Hepatocyte (in vitro differentiated cells): ENCODE data around the gene ZNF511.

Source experiments
- EZH2 ChIP-seq: fragments of 200-600 bp; sonication (generic); IDR thresholded peaks from 2 replicates; pipeline ENCODE4 v1.6.1; 2016; ENCODE audit warnings: antibody characterized with exemption, mild to moderate bottlenecking, borderline replicate concordance
- TF ChIP-seq, protein P1 (sequence below): fragments of 200-600 bp; sonication (generic); IDR thresholded peaks from 2 replicates; pipeline ENCODE4 v1.5.1; 2016; ENCODE audit warnings: antibody characterized with exemption, mild to moderate bottlenecking; ENCODE audit not compliant: poor library complexity

DNA sequence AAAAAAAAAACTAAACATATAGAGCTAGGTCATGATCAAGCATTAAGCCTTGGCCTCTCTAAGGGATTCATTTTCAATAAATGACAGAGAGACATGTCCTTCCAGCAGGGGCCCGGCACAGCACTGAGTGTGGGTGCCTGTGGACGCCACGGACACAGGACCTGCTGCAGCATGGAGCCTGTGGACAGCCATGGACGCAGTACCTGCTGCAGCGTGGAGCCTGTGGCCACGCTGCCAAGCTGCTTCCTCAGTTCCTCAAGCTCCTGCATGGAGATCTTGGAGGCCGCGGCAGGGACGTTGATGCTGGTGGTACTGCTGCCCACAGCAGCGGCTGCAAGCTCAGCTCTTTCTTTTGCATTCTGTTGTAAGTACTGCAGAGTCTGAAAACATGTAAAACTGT lies 9.5 kb upstream of the ZNF511 start:
- TF ChIP-seq, protein P1, sequence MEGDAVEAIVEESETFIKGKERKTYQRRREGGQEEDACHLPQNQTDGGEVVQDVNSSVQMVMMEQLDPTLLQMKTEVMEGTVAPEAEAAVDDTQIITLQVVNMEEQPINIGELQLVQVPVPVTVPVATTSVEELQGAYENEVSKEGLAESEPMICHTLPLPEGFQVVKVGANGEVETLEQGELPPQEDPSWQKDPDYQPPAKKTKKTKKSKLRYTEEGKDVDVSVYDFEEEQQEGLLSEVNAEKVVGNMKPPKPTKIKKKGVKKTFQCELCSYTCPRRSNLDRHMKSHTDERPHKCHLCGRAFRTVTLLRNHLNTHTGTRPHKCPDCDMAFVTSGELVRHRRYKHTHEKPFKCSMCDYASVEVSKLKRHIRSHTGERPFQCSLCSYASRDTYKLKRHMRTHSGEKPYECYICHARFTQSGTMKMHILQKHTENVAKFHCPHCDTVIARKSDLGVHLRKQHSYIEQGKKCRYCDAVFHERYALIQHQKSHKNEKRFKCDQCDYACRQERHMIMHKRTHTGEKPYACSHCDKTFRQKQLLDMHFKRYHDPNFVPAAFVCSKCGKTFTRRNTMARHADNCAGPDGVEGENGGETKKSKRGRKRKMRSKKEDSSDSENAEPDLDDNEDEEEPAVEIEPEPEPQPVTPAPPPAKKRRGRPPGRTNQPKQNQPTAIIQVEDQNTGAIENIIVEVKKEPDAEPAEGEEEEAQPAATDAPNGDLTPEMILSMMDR, result no peak
- TF ChIP-seq EZH2, result no peak
